Effector CD4-positive, alpha-beta T cell (primary cell): ENCODE results near the gene FADS6. TPM values are rescaled to one million over a fixed set of nuclear protein-coding genes. Genes with fewer than 3 reads are reported as not detected.

Experiments
- DNase-seq: peaks from one replicate; pipeline ENCODE4 v3.0.0-alpha.2; 2020
- total RNA-seq: gene quantifications from one replicate; lab custom pipeline; 2026; lab: John Stamatoyannopoulos, UW

FADS6 gene
- total RNA-seq, result not detected

GRCh38 chr17:74892974-74893911, at the start of gene FADS6:
Gene FADS6 (minus strand): TSS chr17:74893633. CDS start chr17:74893595, 38 bp downstream.
- DNase-seq, result no peak

- DNase-seq, result no peak
Measured at GRCh38 chr17:74941128-74941725, 47.8 kb upstream of the FADS6 start.

GRCh38 chr17:74939534-74939933, 46.1 kb upstream of the FADS6 start:
- no peak for DNase-seq

GRCh38 chr17:74938194-74938950, 44.9 kb upstream of the FADS6 start:
- DNase-seq, result no peak

- no peak for DNase-seq
Measured at GRCh38 chr17:74937064-74938051, 43.9 kb upstream of the FADS6 start.

GRCh38 chr17:74936470-74936799, 43.0 kb upstream of the FADS6 start:
- no peak for DNase-seq

GRCh38 chr17:74935585-74936469, 42.4 kb upstream of the FADS6 start, which contains the start of gene OTOP3:
Gene OTOP3 (plus strand): TSS chr17:74935898. CDS start chr17:74935922, 24 bp downstream.
- DNase-seq, result no peak

GRCh38 chr17:74935048-74935447, 41.6 kb upstream of the FADS6 start:
- DNase-seq, result no peak

- no peak for DNase-seq
Measured at GRCh38 chr17:74930535-74931036, 37.2 kb upstream of the FADS6 start.

GRCh38 chr17:74928786-74929185, 35.4 kb upstream of the FADS6 start:
- DNase-seq, result no peak

GRCh38 chr17:74925242-74925641, 31.8 kb upstream of the FADS6 start:
- DNase-seq, result no peak

GRCh38 chr17:74924250-74924948, 31.0 kb upstream of the FADS6 start, which contains the start of gene OTOP2:
Gene OTOP2 (plus strand): TSS chr17:74924273. CDS start chr17:74924633, 360 bp downstream.
- no peak for DNase-seq

- DNase-seq, result peak; percentile 62
Measured at GRCh38 chr17:74923538-74924249, 30.3 kb upstream of the FADS6 start.

GRCh38 chr17:74922694-74923537, 29.5 kb upstream of the FADS6 start, which contains the start of gene USH1G:
Gene USH1G (minus strand): TSS chr17:74923255. CDS start chr17:74923073, 182 bp downstream.
- DNase-seq, result peak; percentile 7

GRCh38 chr17:74922172-74922571, 28.7 kb upstream of the FADS6 start:
- no peak for DNase-seq

- DNase-seq, result no peak
Measured at GRCh38 chr17:74921769-74922168, 28.3 kb upstream of the FADS6 start.

GRCh38 chr17:74921026-74921681, 27.7 kb upstream of the FADS6 start:
- no peak for DNase-seq

GRCh38 chr17:74920642-74921025, 27.2 kb upstream of the FADS6 start:
- DNase-seq, result no peak
